ENCODE results near the gene LTBR.
"Not testable (repeated sequence)": the region's sequence is repeated elsewhere in the genome, so short reads cannot be mapped to it uniquely, and the experiment has no call there.

The LTBR gene

GRCh38 chr12:6416596-6416995 is 32.6 kb downstream of the LTBR start:
- Mint-ChIP-seq H3K27me3 (no peaks in the 10 kb centered on the region), H3K27ac (no peak overlapping the region), H3K4me3 (no peak overlapping the region), H3K4me1 (no peaks in the 10 kb centered on the region), H3K36me3 (no peaks in the 10 kb centered on the region), H3K9me3 (no peaks in the 10 kb centered on the region)

- Mint-ChIP-seq H3K36me3 (no peaks in the 10 kb centered on the region), H3K4me3 (no peak overlapping the region)
Observed at GRCh38 chr12:6418796-6419195, 34.8 kb downstream of the LTBR start.

GRCh38 chr12:6420364-6420763 is 36.4 kb downstream of the LTBR start:
- Mint-ChIP-seq H3K27ac (no peak overlapping the region), H3K4me1 (peaks cover 20% of the 10 kb centered on the region), H3K27me3 (no peaks in the 10 kb centered on the region), H3K4me3 (no peak overlapping the region), H3K36me3 (no peaks in the 10 kb centered on the region), H3K9me3 (no peaks in the 10 kb centered on the region)

More at GRCh38 chr12:6418796-6419195, 34.8 kb downstream of the LTBR start:
- H3K4me1 Mint-ChIP-seq, result peaks cover 7% of the 10 kb centered on the region
- no peaks in the 10 kb centered on the region for H3K9me3 Mint-ChIP-seq
- no peak overlapping the region for H3K27ac Mint-ChIP-seq
- H3K27me3 Mint-ChIP-seq, result no peaks in the 10 kb centered on the region

GRCh38 chr12:6423267-6424007 is 39.5 kb downstream of the LTBR start:
- Mint-ChIP-seq H3K27me3 (no peaks in the 10 kb centered on the region), H3K27ac (peak overlapping the region; percentile 47), H3K4me3 (peak overlapping the region; percentile 54), H3K9me3 (no peaks in the 10 kb centered on the region), H3K36me3 (no peaks in the 10 kb centered on the region), H3K4me1 (peaks cover 47% of the 10 kb centered on the region)

- no peaks in the 10 kb centered on the region for H3K27me3 Mint-ChIP-seq
- H3K27ac Mint-ChIP-seq, result peak overlapping the region; percentile 47
- no peaks in the 10 kb centered on the region for H3K9me3 Mint-ChIP-seq
- H3K4me3 Mint-ChIP-seq, result peak overlapping the region; percentile 54
- H3K36me3 Mint-ChIP-seq, result no peaks in the 10 kb centered on the region
- peaks cover 49% of the 10 kb centered on the region for H3K4me1 Mint-ChIP-seq
Observed at GRCh38 chr12:6424008-6424347, 40.0 kb downstream of the LTBR start.

GRCh38 chr12:6424866-6425265 is 40.9 kb downstream of the LTBR start:
- peak overlapping the region; percentile 47 for H3K27ac Mint-ChIP-seq
- H3K4me3 Mint-ChIP-seq, result no peak overlapping the region

GRCh38 chr12:6425590-6426531 is 41.9 kb downstream of the LTBR start:
- Mint-ChIP-seq H3K9me3 (no peaks in the 10 kb centered on the region), H3K4me3 (peak overlapping the region; percentile 53), H3K27me3 (no peaks in the 10 kb centered on the region), H3K36me3 (no peaks in the 10 kb centered on the region), H3K27ac (peak overlapping the region; percentile 99), H3K4me1 (peaks cover 64% of the 10 kb centered on the region)

More at GRCh38 chr12:6424866-6425265, 40.9 kb downstream of the LTBR start:
- Mint-ChIP-seq H3K9me3 (no peaks in the 10 kb centered on the region), H3K27me3 (no peaks in the 10 kb centered on the region), H3K4me1 (peaks cover 54% of the 10 kb centered on the region), H3K36me3 (no peaks in the 10 kb centered on the region)

GRCh38 chr12:6426882-6427671 is 43.1 kb downstream of the LTBR start:
- no peaks in the 10 kb centered on the region for H3K27me3 Mint-ChIP-seq
- H3K36me3 Mint-ChIP-seq, result no peaks in the 10 kb centered on the region
- H3K9me3 Mint-ChIP-seq, result no peaks in the 10 kb centered on the region
- peak overlapping the region; percentile 87 for H3K4me3 Mint-ChIP-seq
- peak overlapping the region; percentile 99 for H3K27ac Mint-ChIP-seq
- H3K4me1 Mint-ChIP-seq, result peaks cover 72% of the 10 kb centered on the region

- H3K27me3 Mint-ChIP-seq, H3K36me3 Mint-ChIP-seq, H3K9me3 Mint-ChIP-seq: not testable (repeated sequence)
- Mint-ChIP-seq H3K4me1 (peaks cover 76% of the 10 kb centered on the region), H3K4me3 (peak overlapping the region; percentile 87), H3K27ac (peak overlapping the region; percentile 99)
Observed at GRCh38 chr12:6427796-6428195, 43.8 kb downstream of the LTBR start.

GRCh38 chr12:6428326-6428725 is 44.4 kb downstream of the LTBR start:
- peaks cover 79% of the 10 kb centered on the region for H3K4me1 Mint-ChIP-seq
- no peaks in the 10 kb centered on the region for H3K9me3 Mint-ChIP-seq
- H3K27ac Mint-ChIP-seq, result peak overlapping the region; percentile 72
- H3K27me3 Mint-ChIP-seq, result no peaks in the 10 kb centered on the region
- H3K36me3 Mint-ChIP-seq, result no peaks in the 10 kb centered on the region
- H3K4me3 Mint-ChIP-seq, result peak overlapping the region; percentile 30

GRCh38 chr12:6430124-6430989 is 46.4 kb downstream of the LTBR start:
- Mint-ChIP-seq H3K36me3 (no peaks in the 10 kb centered on the region), H3K4me3 (peak overlapping the region; percentile 71)

GRCh38 chr12:6432991-6433390 is 49.0 kb downstream of the LTBR start:
- Mint-ChIP-seq H3K27me3 (no peaks in the 10 kb centered on the region), H3K27ac (peak overlapping the region; percentile 79), H3K4me1 (peaks cover 57% of the 10 kb centered on the region), H3K36me3 (no peaks in the 10 kb centered on the region), H3K9me3 (no peaks in the 10 kb centered on the region), H3K4me3 (peak overlapping the region; percentile 57)

More at GRCh38 chr12:6430124-6430989, 46.4 kb downstream of the LTBR start:
- Mint-ChIP-seq H3K4me1 (peaks cover 80% of the 10 kb centered on the region), H3K27ac (peak overlapping the region; percentile 94), H3K9me3 (no peaks in the 10 kb centered on the region), H3K27me3 (no peaks in the 10 kb centered on the region)

- Mint-ChIP-seq H3K4me3 (peak overlapping the region; percentile 34), H3K27me3 (no peaks in the 10 kb centered on the region), H3K9me3 (no peaks in the 10 kb centered on the region), H3K4me1 (peaks cover 54% of the 10 kb centered on the region), H3K27ac (peak overlapping the region; percentile 88), H3K36me3 (no peaks in the 10 kb centered on the region)
Observed at GRCh38 chr12:6434205-6435140, 50.5 kb downstream of the LTBR start.

All from activated naive CD4-positive, alpha-beta T cell treated with anti-CD3 and anti-CD28 coated beads, Interleukin-2, amount 50 U/mL, for 24 hours (primary cell).